Astrocyte (in vitro differentiated cells and primary cell): Measurements from ENCODE around the gene STX3. TPM values are rescaled to one million over a fixed set of nuclear protein-coding genes. Genes with fewer than 3 reads are reported as not detected.

ENCODE experiments used
- DNase-seq: peaks from one replicate; pipeline ENCODE4 v3.0.0-alpha.2; 2010; ENCODE audit warnings: low read depth
- FAIRE-seq: peaks from 2 replicates; lab custom pipeline; 2011; peaks lifted over from hg19 to GRCh38; lab: Jason Lieb, UNC
- H2AFZ ChIP-seq: 2 replicates; pipeline ENCODE4 v1.6.0; 2012; ENCODE audit warnings: low read depth, low read length, inconsistent platforms
- H3K27ac ChIP-seq: 2 replicates; pipeline ENCODE4 v1.5.1; 2011; ENCODE audit warnings: low read depth, low read length, inconsistent platforms
- H3K27me3 ChIP-seq: 2 replicates; pipeline ENCODE4 v1.6.0; 2011; ENCODE audit warnings: low read length, inconsistent platforms; ENCODE audit not compliant: insufficient read depth
- H3K36me3 ChIP-seq: 2 replicates; pipeline ENCODE4 v1.5.1; 2011; ENCODE audit warnings: low read length, inconsistent platforms; ENCODE audit not compliant: insufficient read depth
- H3K4me1 ChIP-seq: 2 replicates; pipeline ENCODE4 v1.5.1; 2011; ENCODE audit warnings: low read length, inconsistent platforms; ENCODE audit not compliant: insufficient read depth
- H3K4me2 ChIP-seq: 2 replicates; pipeline ENCODE4 v1.6.0; 2012; ENCODE audit warnings: low read length, inconsistent platforms
- H3K4me3 ChIP-seq: 2 replicates; pipeline ENCODE4 v1.5.1; 2011; ENCODE audit warnings: low read depth, mild to moderate bottlenecking, low read length, inconsistent platforms; ENCODE audit not compliant: insufficient read depth
- H3K79me2 ChIP-seq: 2 replicates; pipeline ENCODE4 v1.6.0; 2012; ENCODE audit warnings: mild to moderate bottlenecking, low read length, inconsistent platforms; ENCODE audit not compliant: insufficient read depth
- H3K9ac ChIP-seq: 2 replicates; pipeline ENCODE4 v1.6.0; 2012; ENCODE audit warnings: mild to moderate bottlenecking, low read length, inconsistent platforms
- H3K9me3 ChIP-seq: 2 replicates; pipeline ENCODE4 v1.5.1; 2012; ENCODE audit warnings: low read depth, mild to moderate bottlenecking, low read length, inconsistent platforms; ENCODE audit not compliant: insufficient read depth
- H4K20me1 ChIP-seq: 2 replicates; pipeline ENCODE4 v1.6.0; 2012; ENCODE audit warnings: low read length, inconsistent platforms; ENCODE audit not compliant: insufficient read depth
- H3K27ac Mint-ChIP-seq: one replicate; pipeline ENCODE4 v1.8.0; 2021; ENCODE audit warnings: mild to moderate bottlenecking, mixed read lengths; ENCODE audit not compliant: unreplicated experiment
- H3K27me3 Mint-ChIP-seq: one replicate; pipeline ENCODE4 v1.8.0; 2021; ENCODE audit warnings: low read depth, mixed read lengths; ENCODE audit not compliant: unreplicated experiment
- H3K36me3 Mint-ChIP-seq: one replicate; pipeline ENCODE4 v1.8.0; 2021; ENCODE audit warnings: low read depth, mixed read lengths; ENCODE audit not compliant: unreplicated experiment
- H3K4me1 Mint-ChIP-seq: one replicate; pipeline ENCODE4 v1.8.0; 2021; ENCODE audit warnings: low read depth, mixed read lengths; ENCODE audit not compliant: unreplicated experiment
- H3K4me3 Mint-ChIP-seq: one replicate; pipeline ENCODE4 v1.8.0; 2021; ENCODE audit warnings: mild to moderate bottlenecking, moderate library complexity, mixed read lengths; ENCODE audit not compliant: unreplicated experiment
- H3K9me3 Mint-ChIP-seq: one replicate; pipeline ENCODE4 v1.8.0; 2021; ENCODE audit warnings: mild to moderate bottlenecking, mixed read lengths; ENCODE audit not compliant: unreplicated experiment
- CTCF ChIP-seq: IDR thresholded peaks from 2 replicates; pipeline ENCODE4 v1.5.1; 2011; ENCODE audit warnings: low read depth, mild to moderate bottlenecking, inconsistent platforms, low read length, moderate library complexity; ENCODE audit not compliant: insufficient read depth
- EZH2 ChIP-seq: IDR thresholded peaks from 2 replicates; pipeline ENCODE4 v1.6.1; 2012; ENCODE audit warnings: mild to moderate bottlenecking, low read length, inconsistent platforms; ENCODE audit not compliant: insufficient read depth
- total RNA-seq: library from RNA; stranded (reverse); gene quantifications from 2 replicates; pipeline ENCODE4 v1.2.1, GENCODE V29; 2021

STX3 gene
- total RNA-seq, 1 donor from 2014 or later, result 61.2 TPM

- Histone ChIP-seq H3K4me3 (no peak overlapping the region), H3K4me2 (no peak overlapping the region), H3K9ac (no peak overlapping the region), H3K36me3 (no peaks in the 10 kb centered on the region), H4K20me1 (no peaks in the 10 kb centered on the region), H3K9me3 (no peaks in the 10 kb centered on the region), H2AFZ (no peak overlapping the region), H3K4me1 (no peaks in the 10 kb centered on the region), H3K79me2 (no peaks in the 10 kb centered on the region), H3K27me3 (no peaks in the 10 kb centered on the region), H3K27ac (no peak overlapping the region)
- TF ChIP-seq CTCF (no peak), EZH2 (no peak)
- H3K4me1 Mint-ChIP-seq, result no peaks in the 10 kb centered on the region
- FAIRE-seq, result no peak
- no peaks in the 10 kb centered on the region for H3K27me3 Mint-ChIP-seq
- no peak overlapping the region for H3K4me3 Mint-ChIP-seq
- peaks cover 3% of the 10 kb centered on the region for H3K36me3 Mint-ChIP-seq
- no peak overlapping the region for H3K27ac Mint-ChIP-seq
- no peak for DNase-seq
- H3K9me3 Mint-ChIP-seq, result no peaks in the 10 kb centered on the region
Measured at GRCh38 chr11:59818572-59818971, 63.4 kb downstream of the STX3 start.

- Mint-ChIP-seq H3K4me1 (no peaks in the 10 kb centered on the region), H3K4me3 (no peak overlapping the region), H3K36me3 (no peaks in the 10 kb centered on the region), H3K27ac (no peak overlapping the region), H3K27me3 (no peaks in the 10 kb centered on the region), H3K9me3 (no peaks in the 10 kb centered on the region)
- Histone ChIP-seq H3K27ac (no peak overlapping the region), H3K4me2 (no peak overlapping the region), H4K20me1 (no peaks in the 10 kb centered on the region), H3K36me3 (no peaks in the 10 kb centered on the region), H3K27me3 (no peaks in the 10 kb centered on the region), H3K4me3 (no peak overlapping the region), H2AFZ (peak overlapping the region; percentile 55), H3K9me3 (no peaks in the 10 kb centered on the region), H3K4me1 (no peaks in the 10 kb centered on the region), H3K79me2 (no peaks in the 10 kb centered on the region), H3K9ac (no peak overlapping the region)
- peak; percentile 29 for FAIRE-seq
- TF ChIP-seq CTCF (peak; percentile 62), EZH2 (no peak)
- peak; percentile 33 for DNase-seq
Measured at GRCh38 chr11:59822989-59823566, 67.9 kb downstream of the STX3 start.

GRCh38 chr11:59829358-59829757 is 74.2 kb downstream of the STX3 start:
- Histone ChIP-seq H4K20me1 (no peaks in the 10 kb centered on the region), H3K27ac (no peak overlapping the region), H2AFZ (no peak overlapping the region), H3K4me3 (no peak overlapping the region), H3K9me3 (no peaks in the 10 kb centered on the region), H3K27me3 (no peaks in the 10 kb centered on the region), H3K4me1 (no peaks in the 10 kb centered on the region), H3K36me3 (no peaks in the 10 kb centered on the region), H3K79me2 (no peaks in the 10 kb centered on the region), H3K9ac (no peak overlapping the region), H3K4me2 (no peak overlapping the region)
- Mint-ChIP-seq H3K4me3 (no peak overlapping the region), H3K36me3 (no peaks in the 10 kb centered on the region), H3K4me1 (no peaks in the 10 kb centered on the region), H3K9me3 (no peaks in the 10 kb centered on the region), H3K27ac (no peak overlapping the region), H3K27me3 (no peaks in the 10 kb centered on the region)
- FAIRE-seq (no peak), DNase-seq (no peak)
- TF ChIP-seq CTCF (no peak), EZH2 (no peak)
